ENCODE data around the gene SEPTIN10.

The SEPTIN10 gene

DNA sequence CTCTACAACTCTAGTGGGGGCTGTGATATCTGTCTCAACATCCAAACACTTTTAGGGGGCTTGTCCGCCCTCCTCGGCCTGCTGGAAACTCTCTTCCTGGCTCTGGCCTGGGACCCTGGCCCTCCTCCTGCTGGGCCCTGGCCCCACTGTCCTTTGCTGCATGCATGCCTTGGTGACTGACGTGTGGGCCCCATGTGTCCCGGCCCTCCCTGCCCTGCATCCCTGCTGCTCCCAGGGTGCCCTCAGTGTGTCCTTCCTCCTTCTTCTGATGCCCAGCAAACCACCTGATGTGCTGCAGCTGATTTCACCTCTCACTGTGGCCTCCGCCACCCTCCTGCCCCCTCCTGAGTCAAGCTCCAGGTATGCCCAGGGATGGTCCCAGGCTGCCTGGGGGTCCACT, 101.7 kb downstream of the SEPTIN10 start:
- no peaks in the 10 kb centered on the region for H3K36me3 ChIP-seq (ENCODE audit: insufficient read depth, low read length)
- no peak overlapping the region for H3K9ac ChIP-seq (ENCODE audit: low read length)
- no peaks in the 10 kb centered on the region for H3K27me3 ChIP-seq (ENCODE audit: control insufficient read depth in 1 of 2, insufficient read depth in 2 of 2, low read length in 2 of 2)
- no peaks in the 10 kb centered on the region for H3K9me3 ChIP-seq (ENCODE audit: low read length)
- H3K4me1 ChIP-seq (ENCODE audit: insufficient read depth, low read length), result peaks cover 24% of the 10 kb centered on the region
- H3K27ac ChIP-seq (ENCODE audit: low read depth, low read length), result no peak overlapping the region
- no peak overlapping the region for H3K4me3 ChIP-seq (ENCODE audit: low read depth in 1 of 2, low read length in 2 of 2)

DNA sequence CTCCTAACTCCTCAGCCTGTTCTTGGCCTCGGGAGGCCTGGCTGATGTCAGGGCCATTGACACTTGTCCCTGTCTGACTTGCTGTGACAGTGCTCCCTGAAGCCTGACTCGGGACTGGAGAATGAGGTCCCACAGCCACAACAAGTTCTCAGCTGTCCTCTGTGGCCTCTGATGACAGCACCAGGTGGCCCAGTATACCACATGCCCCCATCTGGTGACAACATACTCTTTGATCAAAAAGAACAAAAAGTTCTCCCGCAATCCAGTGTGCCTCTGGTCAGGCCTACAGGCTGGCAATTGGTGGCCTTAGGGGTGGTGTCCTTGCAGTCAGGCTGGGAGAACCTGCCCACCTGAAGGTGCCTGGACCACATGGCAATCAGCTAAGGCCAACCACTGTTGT, 102.6 kb downstream of the SEPTIN10 start:
- Histone ChIP-seq H3K4me1 (ENCODE audit: insufficient read depth, low read length) (peaks cover 24% of the 10 kb centered on the region), H3K9me3 (ENCODE audit: low read length) (no peaks in the 10 kb centered on the region), H3K36me3 (ENCODE audit: insufficient read depth, low read length) (no peaks in the 10 kb centered on the region), H3K27me3 (ENCODE audit: control insufficient read depth in 1 of 2, insufficient read depth in 2 of 2, low read length in 2 of 2) (no peaks in the 10 kb centered on the region), H3K9ac (ENCODE audit: low read length) (no peak overlapping the region), H3K27ac (ENCODE audit: low read depth, low read length) (no peak overlapping the region), H3K4me3 (ENCODE audit: low read depth in 1 of 2, low read length in 2 of 2) (no peak overlapping the region)

DNA sequence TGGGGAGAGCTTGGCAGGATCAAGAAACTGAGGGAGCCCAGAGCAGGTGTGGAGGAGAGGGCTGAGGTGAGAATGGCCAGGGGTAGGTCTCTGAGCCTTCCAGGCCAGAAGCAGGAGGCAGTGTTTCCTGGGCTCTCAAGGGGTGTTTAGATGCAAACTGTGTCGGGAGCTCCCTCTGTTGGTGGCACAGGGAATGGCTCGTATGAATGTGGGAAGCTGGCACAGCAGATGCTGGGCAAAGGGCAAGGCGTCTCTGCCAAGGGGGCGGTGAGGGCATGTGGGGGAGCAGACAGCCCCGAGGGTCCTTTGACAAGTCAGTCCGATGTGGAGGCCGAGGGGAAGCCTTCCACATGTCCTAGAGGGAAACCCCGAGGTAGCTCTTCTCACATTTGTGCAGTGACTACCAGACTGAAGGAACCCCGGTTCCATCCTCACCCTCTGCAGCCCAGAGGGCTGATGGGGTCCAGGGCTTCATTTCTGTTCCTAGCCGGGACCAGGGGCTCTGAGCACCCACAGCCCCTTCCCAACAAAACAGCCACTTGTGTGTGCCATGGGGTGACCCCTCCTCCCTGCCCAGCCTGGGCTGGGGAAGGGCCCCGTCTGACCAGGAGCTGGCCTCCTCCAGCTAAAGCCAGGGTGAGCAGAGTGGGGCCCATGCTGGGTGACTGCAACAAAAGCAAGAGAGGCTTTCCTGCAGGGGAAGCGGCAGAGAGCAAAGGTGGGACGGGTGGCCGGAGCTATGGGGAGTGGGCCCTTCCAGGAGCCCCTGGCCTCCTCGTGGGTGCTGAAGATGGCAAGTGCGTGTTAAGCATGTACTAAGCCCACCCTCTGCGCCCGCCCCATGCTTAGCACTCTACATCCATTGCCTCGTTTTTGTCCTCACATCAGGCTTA, 103.4 kb downstream of the SEPTIN10 start:
- no peaks in the 10 kb centered on the region for H3K27me3 ChIP-seq (ENCODE audit: control insufficient read depth in 1 of 2, insufficient read depth in 2 of 2, low read length in 2 of 2)
- peaks cover 6% of the 10 kb centered on the region for H3K9me3 ChIP-seq (ENCODE audit: low read length)
- H3K36me3 ChIP-seq (ENCODE audit: insufficient read depth, low read length), result no peaks in the 10 kb centered on the region
- no peak overlapping the region for H3K9ac ChIP-seq (ENCODE audit: low read length)
- no peak overlapping the region for H3K27ac ChIP-seq (ENCODE audit: low read depth, low read length)
- no peak overlapping the region for H3K4me3 ChIP-seq (ENCODE audit: low read depth in 1 of 2, low read length in 2 of 2)
- H3K4me1 ChIP-seq (ENCODE audit: insufficient read depth, low read length), result peaks cover 22% of the 10 kb centered on the region

DNA sequence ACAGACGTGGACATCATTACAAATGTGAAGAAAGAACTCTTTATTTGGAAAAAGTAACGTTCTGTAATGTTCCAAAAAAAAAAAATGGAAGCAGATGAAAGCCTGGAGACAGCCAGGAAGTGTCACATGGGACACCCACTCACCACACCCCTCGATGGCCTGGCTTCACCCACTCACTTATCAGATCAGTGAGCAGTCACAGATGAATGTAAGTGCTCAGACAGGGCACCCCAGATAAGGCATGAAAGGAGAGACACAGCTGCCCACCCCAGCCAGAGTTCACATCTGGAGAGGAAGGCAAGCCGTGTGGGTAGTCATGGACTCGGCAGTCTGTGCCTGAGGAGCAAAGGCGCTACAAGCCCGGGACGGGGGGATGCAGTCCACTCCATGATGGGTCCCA, 105.2 kb downstream of the SEPTIN10 start:
- Histone ChIP-seq H3K4me3 (ENCODE audit: low read depth in 1 of 2, low read length in 2 of 2) (no peak overlapping the region), H3K9me3 (ENCODE audit: low read length) (peaks cover 6% of the 10 kb centered on the region), H3K4me1 (ENCODE audit: insufficient read depth, low read length) (peaks cover 4% of the 10 kb centered on the region), H3K36me3 (ENCODE audit: insufficient read depth, low read length) (no peaks in the 10 kb centered on the region), H3K27ac (ENCODE audit: low read depth, low read length) (no peak overlapping the region), H3K27me3 (ENCODE audit: control insufficient read depth in 1 of 2, insufficient read depth in 2 of 2, low read length in 2 of 2) (no peaks in the 10 kb centered on the region), H3K9ac (ENCODE audit: low read length) (no peak overlapping the region)

DNA sequence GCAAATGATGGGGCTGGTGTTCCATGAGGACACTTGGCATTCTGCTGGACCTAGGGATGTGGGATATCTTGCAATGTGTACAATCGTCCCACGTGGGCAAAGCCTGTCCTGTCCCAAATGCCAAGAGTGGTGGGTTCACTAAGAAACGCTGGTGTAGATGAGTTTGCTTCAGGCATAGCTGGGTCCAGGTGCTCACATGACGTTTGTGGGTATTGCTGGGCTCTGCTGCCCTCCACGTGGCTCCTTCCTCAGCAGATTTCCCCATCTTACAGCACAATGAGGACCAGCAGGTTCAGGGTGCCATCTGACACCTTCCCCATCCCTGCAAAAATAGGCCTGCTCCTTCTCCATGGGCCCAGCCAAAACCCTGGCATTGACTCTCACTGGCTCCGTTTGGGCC, 105.9 kb downstream of the SEPTIN10 start:
- Histone ChIP-seq H3K4me1 (ENCODE audit: insufficient read depth, low read length) (no peaks in the 10 kb centered on the region), H3K27me3 (ENCODE audit: control insufficient read depth in 1 of 2, insufficient read depth in 2 of 2, low read length in 2 of 2) (no peaks in the 10 kb centered on the region), H3K9me3 (ENCODE audit: low read length) (peaks cover 6% of the 10 kb centered on the region), H3K4me3 (ENCODE audit: low read depth in 1 of 2, low read length in 2 of 2) (no peak overlapping the region), H3K36me3 (ENCODE audit: insufficient read depth, low read length) (no peaks in the 10 kb centered on the region), H3K9ac (ENCODE audit: low read length) (no peak overlapping the region), H3K27ac (ENCODE audit: low read depth, low read length) (no peak overlapping the region)

DNA sequence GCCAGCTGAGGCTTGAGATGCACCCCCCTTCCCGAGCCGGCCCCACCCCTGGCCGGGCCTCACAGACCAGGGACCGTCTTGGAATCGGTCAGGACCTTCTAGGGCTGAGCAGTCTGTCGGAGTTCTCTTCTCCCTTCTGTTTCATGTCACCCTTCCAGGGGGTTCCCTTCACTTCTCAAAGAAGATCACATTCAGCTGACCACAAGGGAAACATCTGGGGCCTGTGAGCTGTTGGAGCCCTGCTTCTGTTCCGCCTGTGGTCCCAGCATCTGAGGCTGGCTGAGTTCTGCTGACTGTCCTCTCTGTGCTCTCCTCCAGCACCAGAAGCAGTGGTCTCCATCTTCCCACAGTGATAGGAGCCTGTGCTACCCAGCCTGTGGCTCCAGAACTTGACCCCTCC, 106.5 kb downstream of the SEPTIN10 start:
- Histone ChIP-seq H3K4me3 (ENCODE audit: low read depth in 1 of 2, low read length in 2 of 2) (no peak overlapping the region), H3K36me3 (ENCODE audit: insufficient read depth, low read length) (no peaks in the 10 kb centered on the region), H3K27me3 (ENCODE audit: control insufficient read depth in 1 of 2, insufficient read depth in 2 of 2, low read length in 2 of 2) (no peaks in the 10 kb centered on the region), H3K9ac (ENCODE audit: low read length) (no peak overlapping the region), H3K9me3 (ENCODE audit: low read length) (peaks cover 6% of the 10 kb centered on the region), H3K27ac (ENCODE audit: low read depth, low read length) (no peak overlapping the region), H3K4me1 (ENCODE audit: insufficient read depth, low read length) (no peaks in the 10 kb centered on the region)

DNA sequence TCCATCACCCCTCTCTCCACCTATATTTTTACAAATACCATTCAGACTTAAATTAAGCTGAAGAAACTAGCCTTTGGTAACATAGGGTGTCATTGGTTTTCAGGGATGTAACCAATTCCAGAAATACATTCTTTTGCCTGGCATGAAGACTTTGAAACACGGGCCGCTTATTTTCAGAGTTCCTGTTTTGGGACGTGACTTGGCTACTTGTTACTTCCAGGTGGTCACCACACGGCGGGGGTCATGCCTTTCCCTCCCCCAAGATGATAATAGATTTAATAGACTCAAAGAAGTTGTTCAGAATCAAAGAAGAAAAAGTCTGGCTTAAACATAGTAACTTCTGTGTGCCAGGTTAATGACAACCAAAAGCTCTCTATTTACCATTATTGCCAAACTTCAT, 110.6 kb downstream of the SEPTIN10 start:
- H3K9me3 ChIP-seq (ENCODE audit: low read length), result peaks cover 6% of the 10 kb centered on the region
- no peaks in the 10 kb centered on the region for H3K36me3 ChIP-seq (ENCODE audit: insufficient read depth, low read length)
- H3K27me3 ChIP-seq (ENCODE audit: control insufficient read depth in 1 of 2, insufficient read depth in 2 of 2, low read length in 2 of 2), result no peaks in the 10 kb centered on the region
- H3K4me3 ChIP-seq (ENCODE audit: low read depth in 1 of 2, low read length in 2 of 2), result no peak overlapping the region
- H3K27ac ChIP-seq (ENCODE audit: low read depth, low read length), result no peak overlapping the region
- H3K9ac ChIP-seq (ENCODE audit: low read length), result no peak overlapping the region
- peaks cover 4% of the 10 kb centered on the region for H3K4me1 ChIP-seq (ENCODE audit: insufficient read depth, low read length)

DNA sequence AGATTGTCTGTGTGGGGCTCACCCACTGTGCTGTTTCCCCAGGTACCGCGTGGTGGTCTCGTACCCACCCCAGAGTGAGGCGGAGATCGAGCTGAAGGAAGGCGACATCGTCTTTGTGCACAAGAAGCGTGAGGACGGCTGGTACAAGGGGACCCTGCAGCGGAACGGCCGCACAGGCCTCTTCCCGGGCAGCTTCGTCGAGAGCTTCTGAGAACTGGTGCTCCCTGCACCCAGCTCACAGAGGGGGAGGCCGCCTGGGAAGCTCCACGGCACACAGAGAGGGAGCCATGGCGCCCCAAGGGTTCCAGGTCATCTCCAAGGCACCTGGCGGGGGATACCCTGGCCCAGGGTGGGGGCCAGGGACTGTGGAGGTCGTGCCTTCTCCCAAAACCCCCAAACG, 112.3 kb downstream of the SEPTIN10 start:
- Histone ChIP-seq H3K36me3 (ENCODE audit: insufficient read depth, low read length) (no peaks in the 10 kb centered on the region), H3K27me3 (ENCODE audit: control insufficient read depth in 1 of 2, insufficient read depth in 2 of 2, low read length in 2 of 2) (no peaks in the 10 kb centered on the region), H3K4me1 (ENCODE audit: insufficient read depth, low read length) (peaks cover 4% of the 10 kb centered on the region), H3K27ac (ENCODE audit: low read depth, low read length) (no peak overlapping the region), H3K9ac (ENCODE audit: low read length) (no peak overlapping the region), H3K4me3 (ENCODE audit: low read depth in 1 of 2, low read length in 2 of 2) (no peak overlapping the region), H3K9me3 (ENCODE audit: low read length) (peaks cover 6% of the 10 kb centered on the region)

DNA sequence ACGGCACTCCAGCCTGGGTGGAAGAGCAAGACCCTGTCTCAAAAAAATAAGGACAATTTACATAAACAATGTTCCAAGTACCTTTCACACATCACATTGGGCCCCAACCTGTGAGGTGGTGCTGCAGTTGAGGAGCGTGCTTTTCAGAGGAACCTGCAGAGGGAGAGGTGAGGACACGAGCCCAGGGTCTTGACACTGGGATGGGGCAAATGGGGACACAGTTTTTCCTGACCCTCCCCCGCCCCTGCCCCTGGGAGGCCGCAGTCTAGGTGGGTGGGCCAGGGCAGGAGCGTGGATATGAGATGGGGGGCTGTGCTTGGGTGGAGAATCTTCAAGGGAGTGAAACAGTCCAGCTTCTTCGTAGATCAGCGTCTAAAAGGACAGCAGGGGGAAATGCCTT, 112.9 kb downstream of the SEPTIN10 start:
- no peak overlapping the region for H3K9ac ChIP-seq (ENCODE audit: low read length)
- no peak overlapping the region for H3K4me3 ChIP-seq (ENCODE audit: low read depth in 1 of 2, low read length in 2 of 2)
- H3K4me1 ChIP-seq (ENCODE audit: insufficient read depth, low read length), result peaks cover 4% of the 10 kb centered on the region
- H3K27ac ChIP-seq (ENCODE audit: low read depth, low read length), result no peak overlapping the region
- no peaks in the 10 kb centered on the region for H3K36me3 ChIP-seq (ENCODE audit: insufficient read depth, low read length)
- H3K27me3 ChIP-seq (ENCODE audit: control insufficient read depth in 1 of 2, insufficient read depth in 2 of 2, low read length in 2 of 2), result no peaks in the 10 kb centered on the region
- peaks cover 5% of the 10 kb centered on the region for H3K9me3 ChIP-seq (ENCODE audit: low read length)

DNA sequence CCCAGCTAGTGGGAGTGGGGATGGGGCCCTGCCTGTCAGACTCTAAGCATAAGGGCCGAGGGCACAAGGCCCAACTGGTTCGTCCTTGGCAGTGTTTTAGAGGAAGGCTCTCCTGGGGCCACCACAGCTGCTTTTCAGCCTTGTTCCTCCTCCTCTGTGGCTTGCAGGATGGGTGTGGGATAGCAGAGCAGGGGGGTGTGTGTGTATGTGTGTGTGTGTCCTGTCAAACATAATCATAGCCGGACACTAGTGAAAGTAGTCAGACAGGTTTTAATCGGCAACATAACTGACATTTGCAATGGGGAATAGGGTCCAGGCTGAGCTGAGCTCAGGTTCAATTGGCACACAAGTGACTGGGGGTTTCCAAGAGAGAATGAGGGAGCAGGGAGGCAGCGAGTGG, 114.2 kb downstream of the SEPTIN10 start:
- H3K9me3 ChIP-seq (ENCODE audit: low read length), result no peaks in the 10 kb centered on the region
- no peak overlapping the region for H3K9ac ChIP-seq (ENCODE audit: low read length)
- no peaks in the 10 kb centered on the region for H3K27me3 ChIP-seq (ENCODE audit: control insufficient read depth in 1 of 2, insufficient read depth in 2 of 2, low read length in 2 of 2)
- no peak overlapping the region for H3K27ac ChIP-seq (ENCODE audit: low read depth, low read length)
- peaks cover 4% of the 10 kb centered on the region for H3K4me1 ChIP-seq (ENCODE audit: insufficient read depth, low read length)
- H3K36me3 ChIP-seq (ENCODE audit: insufficient read depth, low read length), result no peaks in the 10 kb centered on the region
- H3K4me3 ChIP-seq (ENCODE audit: low read depth in 1 of 2, low read length in 2 of 2), result no peak overlapping the region

DNA sequence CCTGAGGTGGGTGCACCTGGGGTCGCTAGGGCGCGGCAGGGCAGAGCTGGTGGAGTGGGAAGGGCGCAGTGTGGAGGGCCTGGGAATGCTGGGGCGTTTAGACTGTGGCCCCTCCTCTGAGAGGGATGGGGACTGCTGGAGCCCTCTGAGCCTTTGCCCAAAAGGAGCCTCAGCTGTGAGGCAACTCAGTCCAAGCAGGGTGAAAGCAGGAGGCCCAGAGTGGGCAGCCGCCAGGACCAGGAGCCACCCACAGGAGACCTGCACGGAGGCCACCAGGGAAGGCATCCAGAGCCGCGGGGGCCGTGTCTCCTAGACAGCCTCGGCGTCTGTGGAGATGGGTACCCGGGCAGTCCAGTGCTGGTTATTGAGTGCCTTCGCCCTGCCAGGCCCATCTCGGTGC, 114.9 kb downstream of the SEPTIN10 start:
- Histone ChIP-seq H3K4me1 (ENCODE audit: insufficient read depth, low read length) (peaks cover 4% of the 10 kb centered on the region), H3K9me3 (ENCODE audit: low read length) (no peaks in the 10 kb centered on the region), H3K9ac (ENCODE audit: low read length) (no peak overlapping the region), H3K27ac (ENCODE audit: low read depth, low read length) (no peak overlapping the region), H3K36me3 (ENCODE audit: insufficient read depth, low read length) (no peaks in the 10 kb centered on the region), H3K27me3 (ENCODE audit: control insufficient read depth in 1 of 2, insufficient read depth in 2 of 2, low read length in 2 of 2) (no peaks in the 10 kb centered on the region), H3K4me3 (ENCODE audit: low read depth in 1 of 2, low read length in 2 of 2) (no peak overlapping the region)

Data from muscle layer of colon (tissue), 2 donors.